ENCODE measurements around the gene CHRNB1. TPM values are rescaled to one million over a fixed set of nuclear protein-coding genes. Genes with fewer than 3 reads are reported as not detected.
A peak's percentile ranks its signal among the peaks of the same experiment; 100 is the strongest.

CHRNB1 gene
- total and polyA plus RNA-seq, 2 donors (not counting 1 experiment from before 2014, with no cell fraction given): 6.2 to 7.2 TPM

GRCh38 chr17:7475764-7476422, 31.0 kb downstream of the CHRNB1 start:
- Histone ChIP-seq H3K4me1 (ENCODE audit: control insufficient read depth in 2 of 2, insufficient read depth in 2 of 2, low read length in 2 of 2) (peaks cover 26 to 50% of the 10 kb centered on the region in 2 donors), H3K27me3 (replicated peaks in 1 of 4; ENCODE audit: control extremely low read depth in 1 of 4, control insufficient read depth in 3 of 4, insufficient read depth in 4 of 4, low read length in 3 of 4) (no peaks in the 10 kb centered on the region), H3K9ac (ENCODE audit: low read length) (no peak overlapping the region), H4K20me1 (ENCODE audit: control insufficient read depth, insufficient read depth, low read length, poor library complexity, severe bottlenecking) (peaks cover 70% of the 10 kb centered on the region), H3K4me3 (ENCODE audit: control extremely low read depth in 1 of 5, extremely low read depth in 1 of 5, insufficient read depth in 1 of 5, low read depth in 2 of 5, low read length in 4 of 5) (no peak overlapping the region), H3K4me2 (replicated peaks; ENCODE audit: low read depth, low read length, poor library complexity, severe bottlenecking) (no peak overlapping the region), H3K79me2 (ENCODE audit: control insufficient read depth, insufficient read depth, low read length) (peaks cover 89% of the 10 kb centered on the region), H3K27ac (ENCODE audit: low read length in 2 of 2) (peak overlapping the region in 1 of 2 donors; percentile 4), H3K9me3 (ENCODE audit: control extremely low read depth in 1 of 3, control insufficient read depth in 2 of 3, insufficient read depth in 1 of 3, low read length in 2 of 3) (no peaks in the 10 kb centered on the region), H2AFZ (ENCODE audit: insufficient read depth, low read depth, low read length, poor library complexity, severe bottlenecking) (no peak overlapping the region), H3K36me3 (replicated peaks in 1 of 2; ENCODE audit: control extremely low read depth in 1 of 2, control insufficient read depth in 1 of 2, extremely low read depth in 1 of 2, insufficient read depth in 2 of 2, low read length in 1 of 2) (peaks cover 0 to 3% of the 10 kb centered on the region in 2 experiments)
- H3K27ac Mint-ChIP-seq: peak overlapping the region; percentile 72
- no peak for ATAC-seq (ENCODE audit: low read depth)
- POLR2A ChIA-PET: no interaction called here
- no peak for DNase-seq
- H3K4me3 Mint-ChIP-seq: peak overlapping the region; percentile 51
- TF ChIP-seq CTCF (IDR thresholded peaks at IDR 0.05): no peak
- TF ChIP-seq EZH2 (IDR thresholded peaks at IDR 0.05; ENCODE audit: borderline replicate concordance, insufficient read depth, low read depth, low read length, poor library complexity, severe bottlenecking): no peak
- CTCF ChIA-PET: interaction anchor here (0.7 to 2.5 kb wide), 6 partner anchors 9 to 41 kb away, joined by 3 to 10 read pairs (median 4); partner anchors contain the start of gene TMEM102
- no peaks in the 10 kb centered on the region for H3K9me3 Mint-ChIP-seq (ENCODE audit: insufficient read depth)
- intact Hi-C loops (cut with micrococcal nuclease): no loop called here
- 83% methylated on average over 15 of the region's 15 CpGs for WGBS (ENCODE audit: insufficient coverage)
- H3K4me1 Mint-ChIP-seq: peaks cover 55% of the 10 kb centered on the region
- no peaks in the 10 kb centered on the region for H3K27me3 Mint-ChIP-seq

- H3K4me3 ChIP-seq (ENCODE audit: control extremely low read depth in 1 of 5, extremely low read depth in 1 of 5, insufficient read depth in 1 of 5, low read depth in 2 of 5, low read length in 4 of 5): no peak overlapping the region
These were observed 31.6 kb downstream of the CHRNB1 start for GRCh38 chr17:7476494-7476893.

More at GRCh38 chr17:7476494-7476893, 31.6 kb downstream of the CHRNB1 start:
- POLR2A ChIA-PET: interaction anchor here (0.7 kb wide), 1 partner anchor 10 kb away, joined by 3 read pairs; no protein-coding TSS in a partner anchor
- no peak overlapping the region for H3K4me2 ChIP-seq (replicated peaks; ENCODE audit: low read depth, low read length, poor library complexity, severe bottlenecking)
- Mint-ChIP-seq H3K9me3 (ENCODE audit: insufficient read depth) (no peaks in the 10 kb centered on the region), H3K27me3 (no peaks in the 10 kb centered on the region), H3K27ac (peak overlapping the region; percentile 72), H3K4me3 (peak overlapping the region; percentile 51), H3K4me1 (peaks cover 57% of the 10 kb centered on the region)
- H3K27ac ChIP-seq (ENCODE audit: low read length in 2 of 2): no peak overlapping the region
- 70% methylated on average over 3 of the region's 3 CpGs for WGBS (ENCODE audit: insufficient coverage)
- H3K79me2 ChIP-seq (ENCODE audit: control insufficient read depth, insufficient read depth, low read length): peaks cover 89% of the 10 kb centered on the region
- H3K27me3 ChIP-seq (replicated peaks in 1 of 4; ENCODE audit: control extremely low read depth in 1 of 4, control insufficient read depth in 3 of 4, insufficient read depth in 4 of 4, low read length in 3 of 4): no peaks in the 10 kb centered on the region
- H3K9ac ChIP-seq (ENCODE audit: low read length): no peak overlapping the region
- intact Hi-C loops (cut with micrococcal nuclease): no loop called here
- H3K4me1 ChIP-seq (ENCODE audit: control insufficient read depth in 2 of 2, insufficient read depth in 2 of 2, low read length in 2 of 2): peaks cover 26 to 46% of the 10 kb centered on the region in 2 donors
- no peak for ATAC-seq (ENCODE audit: low read depth)
- peaks cover 0 to 2% of the 10 kb centered on the region in 2 experiments for H3K36me3 ChIP-seq (replicated peaks in 1 of 2; ENCODE audit: control extremely low read depth in 1 of 2, control insufficient read depth in 1 of 2, extremely low read depth in 1 of 2, insufficient read depth in 2 of 2, low read length in 1 of 2)
- CTCF ChIA-PET: interaction anchor here (0.7 to 2.5 kb wide), 7 partner anchors 9 to 121 kb away, joined by 3 to 10 read pairs (median 3); no protein-coding TSS in a partner anchor
- no peak for DNase-seq
- H2AFZ ChIP-seq (ENCODE audit: insufficient read depth, low read depth, low read length, poor library complexity, severe bottlenecking): no peak overlapping the region
- no peaks in the 10 kb centered on the region for H3K9me3 ChIP-seq (ENCODE audit: control extremely low read depth in 1 of 3, control insufficient read depth in 2 of 3, insufficient read depth in 1 of 3, low read length in 2 of 3)
- H4K20me1 ChIP-seq (ENCODE audit: control insufficient read depth, insufficient read depth, low read length, poor library complexity, severe bottlenecking): peaks cover 64% of the 10 kb centered on the region
- no peak for TF ChIP-seq CTCF (IDR thresholded peaks at IDR 0.05)
